ENCODE results near the gene NTPCR. TPM values are rescaled to one million over a fixed set of nuclear protein-coding genes. Genes with fewer than 3 reads are reported as not detected.

The NTPCR gene
- total and polyA plus RNA-seq, 10 donors, result 18.8 to 42.6 (median 29.8) TPM

- Histone ChIP-seq H3K4me3 (no peak overlapping the region), H3K9me3 (no peaks in the 10 kb centered on the region), H3K27me3 (replicated peaks in 1 of 7) (no peaks in the 10 kb centered on the region), H3K36me3 (peaks cover 0 to 42% (median 0%) of the 10 kb centered on the region in 6 donors), H3K4me1 (no peaks in the 10 kb centered on the region), H3K27ac (no peak overlapping the region)
- intact Hi-C loops (cut with DNase I; ENCODE audit: low total_unique reads), result no loop called here
- TF ChIP-seq CTCF (IDR thresholded peaks at IDR 0.05 in 8 of 11, conservative IDR thresholded peaks at IDR 0.05 in 3 of 11) (no peak), POLR2A (IDR thresholded peaks at IDR 0.05) (no peak), POLR2AphosphoS5 (IDR thresholded peaks at IDR 0.05) (no peak)
- 89 to 95% (median 92%) methylated on average over 10 to 11 of the region's 11 CpGs for WGBS, 5 donors
- DNase-seq, result no peak
These were observed 36.8 kb downstream of the NTPCR start for GRCh38 chr1:232987046-232987773.

- H3K9me3 ChIP-seq, result no peaks in the 10 kb centered on the region
- intact Hi-C loops (cut with DNase I; ENCODE audit: low total_unique reads), result no loop called here
- H3K36me3 ChIP-seq, result peaks cover 0 to 46% (median 0%) of the 10 kb centered on the region in 6 donors
- no peak overlapping the region for H3K4me3 ChIP-seq
- DNase-seq, result no peak
- H3K27ac ChIP-seq, result no peak overlapping the region
- TF ChIP-seq POLR2A (IDR thresholded peaks at IDR 0.05), result no peak
- TF ChIP-seq POLR2AphosphoS5 (IDR thresholded peaks at IDR 0.05), result no peak
- no peaks in the 10 kb centered on the region for H3K4me1 ChIP-seq
- WGBS, 5 donors, result 83 to 94% (median 90%) methylated on average over 11 to 13 of the region's 13 CpGs
- H3K27me3 ChIP-seq (replicated peaks in 1 of 7), result no peaks in the 10 kb centered on the region
These were observed 37.3 kb downstream of the NTPCR start for GRCh38 chr1:232987774-232988140.

GRCh38 chr1:232988572-232989040, 38.2 kb downstream of the NTPCR start:
- Histone ChIP-seq H3K4me3 (no peak overlapping the region), H3K27ac (no peak overlapping the region), H3K9me3 (peaks cover 0 to 7% (median 5%) of the 10 kb centered on the region in 8 donors), H3K4me1 (no peaks in the 10 kb centered on the region), H3K27me3 (replicated peaks in 1 of 7) (no peaks in the 10 kb centered on the region), H3K36me3 (peaks cover 0 to 55% (median 1%) of the 10 kb centered on the region in 6 donors)
- TF ChIP-seq POLR2AphosphoS5 (IDR thresholded peaks at IDR 0.05) (no peak), POLR2A (IDR thresholded peaks at IDR 0.05) (no peak), CTCF (IDR thresholded peaks at IDR 0.05 in 8 of 11, conservative IDR thresholded peaks at IDR 0.05 in 3 of 11) (no peak)
- intact Hi-C loops (cut with DNase I; ENCODE audit: low total_unique reads), result no loop called here
- WGBS, 5 donors, result 83 to 87% (median 86%) methylated on average over 8 of the region's 8 CpGs
- DNase-seq, result no peak

- H3K27ac ChIP-seq, result no peak overlapping the region
- H3K4me1 ChIP-seq, result no peaks in the 10 kb centered on the region
- H3K36me3 ChIP-seq, result peaks cover 0 to 60% (median 8%) of the 10 kb centered on the region in 6 donors
- H3K4me3 ChIP-seq, result no peak overlapping the region
- TF ChIP-seq CTCF (IDR thresholded peaks at IDR 0.05 in 8 of 11, conservative IDR thresholded peaks at IDR 0.05 in 3 of 11), result no peak
- no peak for TF ChIP-seq POLR2AphosphoS5 (IDR thresholded peaks at IDR 0.05)
- no peak for TF ChIP-seq POLR2A (IDR thresholded peaks at IDR 0.05)
- peaks cover 0 to 19% (median 15%) of the 10 kb centered on the region in 8 donors for H3K9me3 ChIP-seq
- intact Hi-C loops (cut with DNase I; ENCODE audit: low total_unique reads), result no loop called here
- 88 to 91% (median 89%) methylated on average over 12 to 20 of the region's 20 CpGs for WGBS, 5 donors
- H3K27me3 ChIP-seq (replicated peaks in 1 of 7), result no peaks in the 10 kb centered on the region
- DNase-seq, result no peak
These were observed 40.0 kb downstream of the NTPCR start for GRCh38 chr1:232990176-232991128.
